Measurements from ENCODE around the gene CCDC32.

GRCh38 chr15:40613080-40613479 is 48.2 kb upstream of the CCDC32 start:
- no peak for TF ChIP-seq EZH2 (IDR thresholded peaks at IDR 0.05; ENCODE audit: low read depth)
- no peak for TF ChIP-seq CTCF (conservative IDR thresholded peaks at IDR 0.05)

Data from PC-9 (cell line).